HUES48 (cell line): ENCODE measurements around the gene CFAP410.

Experiments used
- H3K27ac ChIP-seq: one replicate; pipeline ENCODE4 v1.7.0; 2013; ENCODE audit warnings: low read depth, low read length, inconsistent platforms
- H3K27me3 ChIP-seq: 2 replicates; pipeline ENCODE4 v1.6.1; 2013; ENCODE audit warnings: mild to moderate bottlenecking, low read length; ENCODE audit not compliant: control insufficient read depth, insufficient read depth
- H3K36me3 ChIP-seq: 2 replicates; pipeline ENCODE4 v1.6.1; 2013; ENCODE audit warnings: low read length; ENCODE audit not compliant: control insufficient read depth, insufficient read depth
- H3K4me1 ChIP-seq: 2 replicates; pipeline ENCODE4 v1.6.1; 2013; ENCODE audit warnings: mild to moderate bottlenecking, low read length; ENCODE audit not compliant: control insufficient read depth, insufficient read depth
- H3K4me3 ChIP-seq: 2 replicates; pipeline ENCODE4 v1.5.1; 2013; ENCODE audit warnings: mild to moderate bottlenecking, low read depth, low read length
- H3K9ac ChIP-seq: 2 replicates; pipeline ENCODE4 v1.6.1; 2013; ENCODE audit warnings: mild to moderate bottlenecking, low read depth, low read length, moderate library complexity
- H3K9me3 ChIP-seq: 2 replicates; pipeline ENCODE4 v1.6.1; 2013; ENCODE audit warnings: low read length; ENCODE audit not compliant: control insufficient read depth, insufficient read depth

CFAP410 gene

DNA sequence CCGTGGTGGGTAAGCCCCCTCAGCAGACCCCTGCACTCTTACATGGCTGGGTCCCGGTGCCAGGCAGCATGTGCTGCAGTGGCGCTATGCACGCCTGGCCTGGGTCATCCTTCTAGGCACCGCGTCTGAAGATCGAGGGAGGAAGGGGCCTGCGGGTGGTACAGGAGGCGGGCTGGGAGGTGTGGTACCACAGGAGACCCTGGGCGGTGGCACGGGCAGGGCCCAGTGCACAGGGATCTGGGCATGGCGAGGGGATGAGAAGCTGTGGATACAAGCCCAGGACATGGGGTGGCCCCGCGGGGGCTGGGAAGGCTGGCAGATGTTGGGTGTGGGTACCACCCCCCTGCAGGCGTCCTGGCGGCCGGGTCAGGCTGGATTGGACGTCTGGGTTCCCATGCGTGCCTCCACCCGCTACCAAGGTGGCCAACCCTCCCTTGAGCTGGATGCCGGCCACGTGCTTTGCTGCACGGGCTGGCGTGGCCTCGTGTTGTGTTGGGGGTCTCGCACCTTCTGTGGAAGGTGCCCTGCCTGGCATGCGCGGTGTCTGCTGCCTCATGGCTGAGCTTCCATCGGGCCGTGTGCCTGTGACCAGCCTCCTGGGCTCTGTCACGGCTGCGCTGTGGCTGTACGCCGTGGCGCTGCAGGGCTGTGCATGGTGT lies 19.7 kb downstream of the CFAP410 start:
- Histone ChIP-seq H3K9ac (no peak overlapping the region), H3K9me3 (no peaks in the 10 kb centered on the region), H3K36me3 (peaks cover 56% of the 10 kb centered on the region), H3K4me3 (no peak overlapping the region), H3K4me1 (no peaks in the 10 kb centered on the region), H3K27ac (no peak overlapping the region), H3K27me3 (no peaks in the 10 kb centered on the region)

GRCh38 chr21:44318489-44319285 lies 20.5 kb downstream of the CFAP410 start:
- Histone ChIP-seq H3K36me3 (peaks cover 51% of the 10 kb centered on the region), H3K27me3 (no peaks in the 10 kb centered on the region), H3K9me3 (no peaks in the 10 kb centered on the region), H3K9ac (no peak overlapping the region), H3K4me3 (no peak overlapping the region), H3K4me1 (no peaks in the 10 kb centered on the region), H3K27ac (no peak overlapping the region)

DNA sequence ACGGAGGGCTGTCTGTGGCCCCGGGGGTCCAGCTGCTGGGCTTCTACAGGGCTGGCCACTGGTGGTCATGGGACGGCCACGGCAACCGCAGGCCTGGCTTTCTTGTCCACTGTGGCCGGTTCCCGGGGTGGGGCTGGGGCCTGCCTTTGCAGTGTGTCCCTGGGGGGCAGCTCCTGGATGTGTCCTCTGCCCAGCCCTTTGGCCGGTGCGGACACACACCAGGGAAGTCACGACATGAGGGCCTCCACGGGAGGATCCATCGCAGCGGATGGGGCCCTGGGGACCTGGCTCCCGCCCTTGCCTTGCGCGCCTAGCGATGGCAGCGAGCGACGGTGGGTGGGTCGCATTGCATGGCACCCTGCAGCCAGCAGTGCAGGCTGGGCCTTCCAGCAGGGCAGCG lies 21.3 kb downstream of the CFAP410 start:
- H3K4me3 ChIP-seq, result no peak overlapping the region
- peaks cover 55% of the 10 kb centered on the region for H3K36me3 ChIP-seq
- H3K4me1 ChIP-seq, result no peaks in the 10 kb centered on the region
- H3K27me3 ChIP-seq, result no peaks in the 10 kb centered on the region
- no peak overlapping the region for H3K27ac ChIP-seq
- no peak overlapping the region for H3K9ac ChIP-seq
- no peaks in the 10 kb centered on the region for H3K9me3 ChIP-seq

DNA sequence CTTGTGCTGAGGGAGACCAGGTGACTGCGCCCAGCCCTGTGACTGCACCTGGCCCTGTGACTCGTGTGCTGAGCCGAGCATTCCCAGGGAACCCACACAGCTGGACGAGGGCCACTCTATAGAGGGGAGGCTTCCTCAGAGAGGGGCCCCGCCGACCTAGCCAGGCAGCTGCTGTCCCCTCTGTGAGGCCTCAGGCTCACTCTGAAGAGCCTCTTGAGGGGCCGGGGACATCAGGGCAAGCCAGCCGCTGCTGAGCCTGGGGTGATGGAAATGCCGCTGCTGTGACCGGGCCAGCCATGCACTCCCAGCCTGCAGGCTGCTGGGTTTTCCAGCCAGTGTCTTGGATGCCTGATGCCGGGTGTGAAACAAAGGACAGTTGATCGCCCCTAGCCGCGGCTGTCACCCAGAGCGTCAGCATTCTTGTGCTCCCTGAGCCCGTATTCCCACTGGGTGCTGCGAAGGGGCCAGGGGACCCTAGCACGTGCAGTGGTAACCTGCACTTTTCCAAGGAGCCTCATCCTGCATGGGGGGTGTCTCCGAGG lies 21.9 kb downstream of the CFAP410 start:
- no peaks in the 10 kb centered on the region for H3K27me3 ChIP-seq
- H3K36me3 ChIP-seq, result peaks cover 61% of the 10 kb centered on the region
- H3K9ac ChIP-seq, result no peak overlapping the region; the same call in 1 of the 2 replicates
- no peaks in the 10 kb centered on the region for H3K9me3 ChIP-seq
- no peak overlapping the region for H3K27ac ChIP-seq
- no peak overlapping the region for H3K4me3 ChIP-seq
- H3K4me1 ChIP-seq, result no peaks in the 10 kb centered on the region

- Histone ChIP-seq H3K27me3 (no peaks in the 10 kb centered on the region), H3K4me1 (no peaks in the 10 kb centered on the region), H3K4me3 (no peak overlapping the region), H3K9ac (no peak overlapping the region), H3K9me3 (no peaks in the 10 kb centered on the region), H3K36me3 (peaks cover 63% of the 10 kb centered on the region), H3K27ac (no peak overlapping the region)
Measured at GRCh38 chr21:44316277-44316900, 22.8 kb downstream of the CFAP410 start.

GRCh38 chr21:44315691-44316203 lies 23.4 kb downstream of the CFAP410 start:
- no peak overlapping the region for H3K9ac ChIP-seq
- H3K4me3 ChIP-seq, result no peak overlapping the region
- no peak overlapping the region for H3K27ac ChIP-seq
- H3K27me3 ChIP-seq, result no peaks in the 10 kb centered on the region
- H3K36me3 ChIP-seq, result peaks cover 69% of the 10 kb centered on the region
- H3K9me3 ChIP-seq, result no peaks in the 10 kb centered on the region
- H3K4me1 ChIP-seq, result no peaks in the 10 kb centered on the region

- H3K4me1 ChIP-seq, result no peaks in the 10 kb centered on the region
- no peak overlapping the region for H3K27ac ChIP-seq
- no peaks in the 10 kb centered on the region for H3K27me3 ChIP-seq
- H3K4me3 ChIP-seq, result no peak overlapping the region
- no peaks in the 10 kb centered on the region for H3K9me3 ChIP-seq
- no peak overlapping the region for H3K9ac ChIP-seq
- peaks cover 66% of the 10 kb centered on the region for H3K36me3 ChIP-seq
Measured at GRCh38 chr21:44314561-44314960, 24.6 kb downstream of the CFAP410 start.

GRCh38 chr21:44314128-44314527 lies 25.1 kb downstream of the CFAP410 start:
- H3K36me3 ChIP-seq, result peaks cover 62% of the 10 kb centered on the region

DNA sequence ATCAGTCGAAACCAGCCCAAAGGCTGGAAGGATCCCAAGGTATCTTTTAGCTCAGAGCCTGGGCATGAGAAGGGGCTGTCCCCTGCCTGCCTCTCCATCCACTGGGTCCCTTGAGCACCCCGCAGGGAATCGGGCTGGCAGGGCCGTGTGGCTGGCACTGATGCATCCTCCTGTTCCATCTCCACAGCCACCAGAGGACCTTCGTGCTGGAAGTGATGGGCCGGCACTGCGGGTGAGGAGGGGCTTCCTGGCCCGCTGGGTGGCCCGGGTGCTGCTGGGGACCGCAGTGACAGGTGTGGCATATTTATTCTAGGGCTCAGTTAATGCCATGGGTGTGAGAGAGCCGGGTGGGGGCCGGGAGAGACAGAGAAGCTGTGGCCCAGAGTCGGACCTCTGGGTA lies 25.7 kb downstream of the CFAP410 start:
- Histone ChIP-seq H3K27ac (no peak overlapping the region), H3K9me3 (no peaks in the 10 kb centered on the region), H3K4me3 (no peak overlapping the region), H3K9ac (no peak overlapping the region), H3K36me3 (peaks cover 60% of the 10 kb centered on the region), H3K27me3 (no peaks in the 10 kb centered on the region), H3K4me1 (no peaks in the 10 kb centered on the region)

More at GRCh38 chr21:44314128-44314527, 25.1 kb downstream of the CFAP410 start:
- no peaks in the 10 kb centered on the region for H3K4me1 ChIP-seq
- H3K4me3 ChIP-seq, result no peak overlapping the region
- H3K9me3 ChIP-seq, result no peaks in the 10 kb centered on the region
- no peak overlapping the region for H3K9ac ChIP-seq
- no peaks in the 10 kb centered on the region for H3K27me3 ChIP-seq
- H3K27ac ChIP-seq, result no peak overlapping the region

- Histone ChIP-seq H3K9me3 (no peaks in the 10 kb centered on the region), H3K9ac (no peak overlapping the region), H3K4me3 (no peak overlapping the region), H3K4me1 (no peaks in the 10 kb centered on the region), H3K36me3 (peaks cover 53% of the 10 kb centered on the region), H3K27ac (no peak overlapping the region), H3K27me3 (no peaks in the 10 kb centered on the region)
Measured at GRCh38 chr21:44312716-44313115, 26.5 kb downstream of the CFAP410 start.
